Muscle layer of colon (tissue), 2 donors: Measurements from ENCODE around the gene CKMT2.

Experiments used
- H3K27ac ChIP-seq: one replicate; pipeline ENCODE4 v1.7.0; 2013; ENCODE audit warnings: low read depth, mild to moderate bottlenecking, low read length, moderate library complexity
- H3K27me3 ChIP-seq, 2 donors: one replicate each; pipeline ENCODE4 v1.7.0; 2013; ENCODE audit warnings: low read length in 2 of 2, mild to moderate bottlenecking in 2 of 2; ENCODE audit not compliant: insufficient read depth in 2 of 2, control insufficient read depth in 1 of 2
- H3K36me3 ChIP-seq: one replicate; pipeline ENCODE4 v1.7.0; 2013; ENCODE audit warnings: mild to moderate bottlenecking, low read length; ENCODE audit not compliant: insufficient read depth
- H3K4me1 ChIP-seq: one replicate; pipeline ENCODE4 v1.7.0; 2013; ENCODE audit warnings: mild to moderate bottlenecking, low read length; ENCODE audit not compliant: insufficient read depth
- H3K4me3 ChIP-seq, 2 donors: one replicate each; pipeline ENCODE4 v1.7.0; 2013; ENCODE audit warnings: low read length in 2 of 2, low read depth in 1 of 2, mild to moderate bottlenecking in 1 of 2, moderate library complexity in 1 of 2
- H3K9ac ChIP-seq: one replicate; pipeline ENCODE4 v1.7.0; 2013; ENCODE audit warnings: low read length
- H3K9me3 ChIP-seq: one replicate; pipeline ENCODE4 v1.7.0; 2013; ENCODE audit warnings: mild to moderate bottlenecking, low read length
- donor health status: abdominal sarcoma.
- donor health status: Adenocarcinoma of cecum.

CKMT2 gene

DNA sequence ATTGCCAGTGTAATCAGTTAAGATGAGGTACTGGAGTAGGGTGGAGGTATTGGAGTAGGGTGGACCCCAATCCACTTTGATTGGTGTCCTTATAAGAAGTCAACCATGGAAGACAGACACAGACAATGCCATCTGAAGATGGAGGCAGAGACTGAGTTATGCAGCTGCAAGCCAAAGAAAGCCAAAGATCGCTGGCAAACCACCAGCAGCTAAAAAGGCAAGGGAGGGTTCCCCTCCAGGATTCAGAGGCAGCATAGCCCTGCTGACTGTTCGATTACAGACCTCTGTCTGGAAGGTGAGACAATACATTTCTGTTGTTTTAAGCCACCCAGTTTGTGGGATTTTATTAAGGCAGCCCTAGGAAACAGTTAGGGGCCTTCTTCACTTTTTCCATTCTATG, 30.5 kb upstream of the CKMT2 start:
- Histone ChIP-seq H3K4me1 (no peaks in the 10 kb centered on the region), H3K9ac (no peak overlapping the region), H3K36me3 (no peaks in the 10 kb centered on the region), H3K9me3 (no peaks in the 10 kb centered on the region), H3K27ac (no peak overlapping the region), H3K4me3 (no peak overlapping the region), H3K27me3 (no peaks in the 10 kb centered on the region)

DNA sequence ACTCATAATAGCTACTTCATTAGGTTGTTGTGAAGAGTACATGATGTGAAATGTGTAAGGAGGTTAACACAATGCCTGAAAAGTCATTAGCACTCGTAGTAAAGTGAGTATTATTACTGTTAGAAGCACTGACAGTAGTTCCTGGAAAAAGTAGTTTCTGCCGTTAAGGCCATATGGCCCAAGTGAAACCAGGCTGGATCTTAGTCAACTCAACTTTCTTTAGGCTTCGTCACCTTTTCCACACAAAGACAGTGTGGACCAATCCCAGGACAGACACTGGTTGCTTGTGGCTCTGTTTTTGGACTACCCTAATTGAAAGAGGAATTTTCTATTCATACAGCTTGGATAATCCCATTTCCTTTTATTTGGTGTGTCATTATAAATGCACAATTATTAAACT, 29.4 kb upstream of the CKMT2 start:
- no peaks in the 10 kb centered on the region for H3K9me3 ChIP-seq
- no peak overlapping the region for H3K27ac ChIP-seq
- H3K27me3 ChIP-seq: no peaks in the 10 kb centered on the region
- H3K4me3 ChIP-seq: no peak overlapping the region
- H3K9ac ChIP-seq: no peak overlapping the region
- H3K36me3 ChIP-seq: no peaks in the 10 kb centered on the region
- H3K4me1 ChIP-seq: no peaks in the 10 kb centered on the region

DNA sequence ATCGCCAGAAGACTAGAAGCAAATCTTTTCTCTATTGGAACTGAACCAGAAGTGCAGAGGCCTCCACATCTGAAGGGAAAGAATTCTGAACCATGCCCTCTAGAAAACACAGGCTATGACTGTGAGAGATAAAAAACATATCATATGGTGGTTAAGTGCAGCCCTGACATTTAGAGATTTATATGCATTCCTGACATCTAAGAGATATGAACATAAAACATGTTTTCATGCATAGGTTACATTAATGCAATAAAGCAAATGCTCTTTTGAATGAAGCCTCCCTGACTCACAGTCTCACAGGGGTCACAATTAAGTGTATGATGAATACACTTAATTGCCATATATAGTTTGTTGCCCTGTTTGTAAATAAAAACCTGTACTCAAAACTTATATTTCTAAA, 28.9 kb upstream of the CKMT2 start:
- Histone ChIP-seq H3K9me3 (no peaks in the 10 kb centered on the region), H3K27me3 (no peaks in the 10 kb centered on the region), H3K36me3 (no peaks in the 10 kb centered on the region), H3K27ac (no peak overlapping the region), H3K4me3 (no peak overlapping the region), H3K4me1 (no peaks in the 10 kb centered on the region), H3K9ac (no peak overlapping the region)

GRCh38 chr5:81205058-81205457, 28.1 kb upstream of the CKMT2 start:
- Histone ChIP-seq H3K36me3 (no peaks in the 10 kb centered on the region), H3K9me3 (no peaks in the 10 kb centered on the region), H3K4me3 (no peak overlapping the region), H3K9ac (no peak overlapping the region), H3K27me3 (no peaks in the 10 kb centered on the region), H3K4me1 (no peaks in the 10 kb centered on the region), H3K27ac (no peak overlapping the region)

DNA sequence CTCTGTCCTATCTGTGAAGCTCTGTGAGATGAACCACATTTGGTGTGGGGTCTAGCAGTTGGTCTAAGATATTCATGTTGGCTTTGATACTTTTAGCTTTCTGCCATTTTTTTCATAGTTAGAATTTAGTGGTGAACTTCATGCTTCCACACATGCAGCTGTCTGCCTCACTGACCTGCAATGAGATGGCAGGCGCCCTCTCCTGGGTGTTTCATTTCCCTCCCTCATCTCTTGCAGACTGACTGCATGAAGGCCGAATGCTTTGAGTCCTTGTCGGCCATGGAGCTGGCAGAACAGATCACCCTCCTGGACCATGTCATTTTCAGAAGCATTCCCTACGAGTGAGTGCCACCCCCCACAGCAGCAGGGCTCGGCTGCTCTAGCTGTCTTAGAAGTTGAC, 26.1 kb upstream of the CKMT2 start:
- Histone ChIP-seq H3K4me1 (no peaks in the 10 kb centered on the region), H3K36me3 (no peaks in the 10 kb centered on the region), H3K27me3 (no peaks in the 10 kb centered on the region), H3K9me3 (no peaks in the 10 kb centered on the region), H3K27ac (no peak overlapping the region), H3K4me3 (no peak overlapping the region), H3K9ac (no peak overlapping the region)

- Histone ChIP-seq H3K4me3 (no peak overlapping the region), H3K4me1 (no peaks in the 10 kb centered on the region), H3K36me3 (no peaks in the 10 kb centered on the region), H3K27ac (no peak overlapping the region), H3K9me3 (no peaks in the 10 kb centered on the region), H3K27me3 (no peaks in the 10 kb centered on the region), H3K9ac (no peak overlapping the region)
Measured at GRCh38 chr5:81208904-81209303, 24.2 kb upstream of the CKMT2 start.

GRCh38 chr5:81209386-81209785, 23.7 kb upstream of the CKMT2 start:
- H3K4me1 ChIP-seq: no peaks in the 10 kb centered on the region
- no peak overlapping the region for H3K27ac ChIP-seq
- H3K36me3 ChIP-seq: no peaks in the 10 kb centered on the region
- H3K9me3 ChIP-seq: no peaks in the 10 kb centered on the region
- no peak overlapping the region for H3K9ac ChIP-seq
- H3K27me3 ChIP-seq: no peaks in the 10 kb centered on the region
- no peak overlapping the region for H3K4me3 ChIP-seq

- no peak overlapping the region for H3K9ac ChIP-seq
- no peaks in the 10 kb centered on the region for H3K9me3 ChIP-seq
- H3K4me3 ChIP-seq: no peak overlapping the region
- H3K27me3 ChIP-seq: no peaks in the 10 kb centered on the region
- no peak overlapping the region for H3K27ac ChIP-seq
- no peaks in the 10 kb centered on the region for H3K4me1 ChIP-seq
- H3K36me3 ChIP-seq: no peaks in the 10 kb centered on the region
Measured at GRCh38 chr5:81209869-81210493, 23.1 kb upstream of the CKMT2 start.

DNA sequence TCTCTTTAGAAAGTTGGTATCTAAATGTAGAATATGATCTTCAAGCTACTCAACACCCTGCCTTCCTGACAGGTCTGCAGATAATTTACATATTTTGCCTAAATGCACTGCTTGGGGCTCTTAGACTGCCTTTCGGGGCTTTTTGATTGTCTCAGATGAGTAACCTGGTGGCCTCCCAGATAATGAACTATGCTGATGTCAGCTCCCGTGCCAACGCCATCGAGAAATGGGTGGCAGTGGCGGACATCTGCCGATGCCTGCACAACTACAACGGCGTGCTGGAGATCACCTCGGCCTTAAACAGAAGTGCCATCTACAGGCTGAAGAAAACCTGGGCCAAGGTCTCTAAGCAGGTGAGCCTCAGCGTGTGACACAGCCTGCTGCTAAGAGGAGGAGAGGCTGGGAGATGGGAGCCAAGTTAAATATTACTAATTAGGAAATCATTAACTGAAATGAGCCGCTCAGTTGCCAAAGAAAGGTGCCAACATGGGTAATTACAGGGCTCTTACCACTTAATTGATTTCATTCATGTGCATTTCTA, 20.8 kb upstream of the CKMT2 start:
- Histone ChIP-seq H3K9ac (no peak overlapping the region), H3K27me3 (no peaks in the 10 kb centered on the region), H3K27ac (no peak overlapping the region), H3K9me3 (no peaks in the 10 kb centered on the region), H3K4me1 (no peaks in the 10 kb centered on the region), H3K4me3 (no peak overlapping the region), H3K36me3 (no peaks in the 10 kb centered on the region)

DNA sequence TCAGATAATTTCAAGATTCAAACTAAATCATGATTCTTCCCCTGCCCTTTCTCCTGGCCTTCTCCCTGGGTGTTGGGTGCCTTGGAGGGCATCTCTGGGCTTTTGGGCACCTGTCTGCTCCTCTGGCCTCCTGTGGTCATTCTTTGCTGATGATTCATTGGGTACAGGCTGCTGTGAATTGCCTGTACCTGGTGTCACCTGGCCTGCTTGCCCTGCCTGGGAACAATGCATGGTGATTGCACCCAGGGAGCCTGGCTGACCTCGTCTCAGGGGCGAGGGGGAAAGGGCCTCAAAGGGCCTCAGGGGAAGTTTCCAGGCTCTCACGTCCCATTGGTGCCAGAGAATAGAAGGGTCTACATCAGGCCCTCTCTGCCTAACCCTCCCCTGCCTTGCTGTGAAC, 20.1 kb upstream of the CKMT2 start:
- H3K36me3 ChIP-seq: no peaks in the 10 kb centered on the region

GRCh38 chr5:81214848-81215247, 18.3 kb upstream of the CKMT2 start:
- Histone ChIP-seq H3K27me3 (no peaks in the 10 kb centered on the region), H3K9me3 (no peaks in the 10 kb centered on the region), H3K4me3 (no peak overlapping the region), H3K4me1 (no peaks in the 10 kb centered on the region), H3K9ac (no peak overlapping the region), H3K36me3 (no peaks in the 10 kb centered on the region), H3K27ac (no peak overlapping the region)

More for the DNA sequence above, 20.1 kb upstream of the CKMT2 start:
- no peaks in the 10 kb centered on the region for H3K9me3 ChIP-seq
- H3K4me3 ChIP-seq: no peak overlapping the region
- H3K4me1 ChIP-seq: no peaks in the 10 kb centered on the region
- no peak overlapping the region for H3K9ac ChIP-seq
- no peaks in the 10 kb centered on the region for H3K27me3 ChIP-seq
- no peak overlapping the region for H3K27ac ChIP-seq

DNA sequence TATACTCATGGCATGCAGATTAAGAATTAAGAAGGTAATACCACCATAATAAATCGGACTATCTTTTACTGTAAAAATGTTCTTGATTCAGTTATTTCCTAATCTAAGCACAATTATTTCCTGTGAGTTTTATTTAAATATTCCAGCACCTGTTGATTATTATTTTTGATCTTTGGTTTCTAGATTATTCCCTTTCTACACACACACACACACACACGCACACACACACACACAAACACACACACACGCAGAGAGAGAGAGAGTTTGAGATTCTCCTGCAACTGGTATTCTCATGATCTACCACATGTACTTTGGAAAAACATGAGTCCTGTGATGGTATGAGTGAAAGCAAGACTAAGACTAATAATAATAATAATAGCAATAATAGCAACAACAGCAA, 17.0 kb upstream of the CKMT2 start:
- no peak overlapping the region for H3K4me3 ChIP-seq
- H3K27ac ChIP-seq: no peak overlapping the region
- H3K4me1 ChIP-seq: no peaks in the 10 kb centered on the region
- no peaks in the 10 kb centered on the region for H3K27me3 ChIP-seq
- no peaks in the 10 kb centered on the region for H3K36me3 ChIP-seq
- no peaks in the 10 kb centered on the region for H3K9me3 ChIP-seq
- no peak overlapping the region for H3K9ac ChIP-seq
